ENCODE measurements around the gene PHF10. TPM values are rescaled to one million over a fixed set of nuclear protein-coding genes. Genes with fewer than 3 reads are reported as not detected.

The PHF10 gene
- total and polyA plus RNA-seq, 2 donors (not counting 3 experiments of a cell fraction or from before 2014, with no cell fraction given), result 19.1 to 62.4 TPM

DNA sequence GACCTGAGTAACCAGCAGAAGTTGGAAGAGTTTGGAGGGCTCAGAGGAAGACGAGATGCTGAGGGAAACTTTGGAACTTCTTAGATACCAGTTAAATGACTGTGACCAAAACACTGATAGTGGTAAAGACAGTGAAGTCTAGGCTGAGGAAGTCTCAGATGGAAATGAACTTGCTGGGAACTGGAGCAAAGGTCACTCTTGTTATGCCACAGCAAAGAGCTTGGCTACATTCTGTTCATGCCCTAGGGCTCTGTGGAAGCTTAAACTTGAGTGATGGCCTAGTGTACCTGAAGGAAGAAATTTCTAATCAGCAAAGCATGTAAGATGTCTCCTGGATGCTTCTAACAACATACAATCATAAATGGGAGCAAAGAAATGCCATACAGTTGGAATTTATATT is 47.2 kb downstream of the PHF10 start:
- intact Hi-C loops (cut with micrococcal nuclease) (no loop called here), dilution Hi-C loops (cut with MboI; ENCODE audit: extremely low pct_ligation_motif_present, low sequenced_read_pairs) (no loop called here)
- H3K36me3 ChIP-seq (ENCODE audit: control insufficient read depth in 2 of 2, extremely low read depth in 1 of 2, insufficient read depth in 2 of 2, low read length in 2 of 2), result peaks cover 0 to 6% of the 10 kb centered on the region in 2 experiments
- POLR2A ChIA-PET, result no interaction called here
- no peaks in the 10 kb centered on the region for H3K27me3 ChIP-seq (ENCODE audit: control insufficient read depth in 2 of 2, insufficient read depth in 2 of 2, low read length in 2 of 2)
- H3K4me2 ChIP-seq (ENCODE audit: insufficient read depth, low read length), result no peak overlapping the region
- no peaks in the 10 kb centered on the region for H3K79me2 ChIP-seq (ENCODE audit: control insufficient read depth, insufficient read depth, low read length)
- H3K27ac ChIP-seq (ENCODE audit: insufficient read depth, low read depth, low read length), result no peak overlapping the region
- FAIRE-seq (no peak), DNase-seq (ENCODE audit: low read depth, low spot score) (no peak)
- H3K9ac ChIP-seq (replicated peaks; ENCODE audit: extremely low read depth, insufficient read depth, low read length), result no peak overlapping the region
- no peaks in the 10 kb centered on the region for H3K9me1 ChIP-seq (replicated peaks; ENCODE audit: control insufficient read depth, extremely low read depth, insufficient read depth, low read length)
- H3K9me3 ChIP-seq (replicated peaks; ENCODE audit: control insufficient read depth, insufficient read depth, low read length), result no peaks in the 10 kb centered on the region
- TF ChIP-seq MYC (IDR thresholded peaks at IDR 0.05; ENCODE audit: low read depth, low read length), result no peak
- TF ChIP-seq, protein P1, sequence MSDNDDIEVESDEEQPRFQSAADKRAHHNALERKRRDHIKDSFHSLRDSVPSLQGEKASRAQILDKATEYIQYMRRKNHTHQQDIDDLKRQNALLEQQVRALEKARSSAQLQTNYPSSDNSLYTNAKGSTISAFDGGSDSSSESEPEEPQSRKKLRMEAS (IDR thresholded peaks at IDR 0.05; ENCODE audit: insufficient read depth, insufficient read length), result no peak
- TF ChIP-seq JUN (IDR thresholded peaks at IDR 0.05; ENCODE audit: borderline replicate concordance, insufficient read depth, insufficient read length, low read depth), result no peak
- TF ChIP-seq FOS (IDR thresholded peaks at IDR 0.05; ENCODE audit: borderline replicate concordance, insufficient read depth, low read length), result no peak
- no peak for TF ChIP-seq GATA2 (IDR thresholded peaks at IDR 0.05; ENCODE audit: insufficient read depth, insufficient read length, low read depth, low read length)
- TF ChIP-seq EZH2 (IDR thresholded peaks at IDR 0.05; ENCODE audit: borderline replicate concordance, low read depth, low read length, severe bottlenecking), result no peak
- TF ChIP-seq CTCF (IDR thresholded peaks at IDR 0.05; ENCODE audit: extremely low read depth in 1 of 2, insufficient read depth in 1 of 2, low read depth in 1 of 2, low read length in 2 of 2), result no peak
- no peak for TF ChIP-seq POLR2A (IDR thresholded peaks at IDR 0.05; ENCODE audit: low read depth, low read length)
- no peak for TF ChIP-seq POLR2AphosphoS5 (IDR thresholded peaks at IDR 0.05; ENCODE audit: insufficient read depth, low read depth, low read length)
- no peaks in the 10 kb centered on the region for H4K20me1 ChIP-seq (replicated peaks; ENCODE audit: control insufficient read depth, extremely low read depth, insufficient read depth, low read length)
- H3K4me3 ChIP-seq (replicated peaks in 1 of 3; ENCODE audit: insufficient read depth in 1 of 3, low read depth in 1 of 3, low read length in 3 of 3), result no peak overlapping the region
- CTCF ChIA-PET, result interaction anchor here (1.2 to 2.8 kb wide), 2 partner anchors 8 to 19 kb away, joined by 3 to 10 read pairs; no protein-coding TSS in a partner anchor
- no TSS peak for BruUV-seq (replicated peaks)
- no peak overlapping the region for H2AFZ ChIP-seq (ENCODE audit: low read depth, low read length)
- H3K4me1 ChIP-seq (ENCODE audit: control insufficient read depth, extremely low read depth, insufficient read depth, low read length), result no peaks in the 10 kb centered on the region
